KG1 (cell line): ENCODE data around the gene KRT38.

Source experiments
- DNase-seq: peaks from one replicate; lab custom pipeline; 2025; lab: John Stamatoyannopoulos, UW

The KRT38 gene

DNA sequence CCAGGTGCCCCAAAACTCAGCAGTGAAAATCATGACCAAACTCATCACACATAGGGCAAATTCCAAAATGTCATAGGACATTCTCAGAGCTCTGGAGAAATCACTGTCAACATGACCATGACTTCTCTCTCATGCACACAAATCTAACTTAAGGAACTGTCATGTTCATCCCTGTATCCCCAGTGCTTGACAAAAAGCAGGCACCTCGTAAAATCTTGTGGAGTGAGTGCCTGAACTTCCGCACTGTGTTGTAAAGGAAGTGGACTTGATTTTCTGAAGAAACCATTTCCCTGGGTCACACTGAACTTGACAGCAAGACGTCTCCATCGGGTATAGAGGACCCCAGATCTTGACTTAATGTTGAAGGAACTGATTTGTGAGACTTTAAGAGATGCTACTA is 19.2 kb downstream of the KRT38 start:
- no peak for DNase-seq

DNA sequence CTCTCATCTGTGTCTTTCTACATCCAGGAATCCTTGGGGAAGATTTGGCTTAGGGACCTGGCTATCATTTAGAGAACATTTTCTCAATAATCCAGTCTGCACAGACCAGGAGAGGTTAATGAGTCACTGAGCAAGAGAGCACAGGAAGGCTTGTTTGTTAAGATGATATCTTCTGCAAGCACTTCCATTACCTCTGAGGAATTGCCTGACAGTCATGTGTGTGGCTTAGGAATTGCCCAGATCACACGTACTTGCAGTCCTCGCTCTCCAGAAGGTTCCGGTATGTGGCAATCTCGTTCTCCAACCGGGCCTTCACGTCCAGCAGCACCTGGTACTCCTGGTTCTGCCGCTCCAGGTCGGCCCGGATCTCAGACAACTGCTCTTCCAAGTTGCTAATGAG is 19.7 kb downstream of the KRT38 start:
- no peak for DNase-seq

DNA sequence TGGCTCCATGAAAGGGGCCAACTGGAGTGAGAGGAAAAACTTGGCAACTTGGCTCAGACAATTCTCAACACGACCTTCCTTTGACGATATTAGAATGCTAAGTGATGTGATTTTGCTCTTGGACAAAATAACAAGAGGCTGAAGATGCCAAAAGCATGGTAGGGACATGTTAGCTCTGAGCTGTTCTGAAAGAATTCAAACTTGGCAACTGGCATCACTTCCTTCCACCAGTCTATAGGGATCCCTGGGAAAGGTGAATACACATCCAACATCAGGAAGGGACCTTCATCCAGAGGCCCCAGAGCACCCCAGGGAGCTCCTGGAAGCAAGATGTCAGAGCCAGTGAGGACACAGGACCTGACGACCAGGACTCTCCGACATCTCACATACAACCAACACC is 20.6 kb downstream of the KRT38 start:
- DNase-seq: no peak

DNA sequence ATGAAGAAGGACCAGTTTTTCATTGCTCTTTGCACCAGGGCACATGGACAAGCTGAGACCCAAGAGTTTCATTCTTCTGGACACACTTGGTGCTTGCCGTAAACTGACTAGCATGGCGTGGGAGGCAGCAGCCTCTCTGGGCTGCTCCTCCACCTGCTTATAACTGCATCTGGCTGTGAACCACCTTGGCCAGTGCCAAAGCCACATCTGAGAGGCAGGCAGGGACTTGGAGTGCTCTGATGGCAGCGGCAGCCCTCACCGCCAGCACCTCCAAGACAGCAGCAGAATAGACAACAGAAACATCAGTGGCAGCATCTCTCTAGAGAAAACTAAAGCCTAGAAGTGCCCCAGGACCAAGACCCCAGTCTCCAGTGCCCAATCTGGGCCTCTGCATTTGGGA is 21.1 kb downstream of the KRT38 start:
- DNase-seq: no peak

DNA sequence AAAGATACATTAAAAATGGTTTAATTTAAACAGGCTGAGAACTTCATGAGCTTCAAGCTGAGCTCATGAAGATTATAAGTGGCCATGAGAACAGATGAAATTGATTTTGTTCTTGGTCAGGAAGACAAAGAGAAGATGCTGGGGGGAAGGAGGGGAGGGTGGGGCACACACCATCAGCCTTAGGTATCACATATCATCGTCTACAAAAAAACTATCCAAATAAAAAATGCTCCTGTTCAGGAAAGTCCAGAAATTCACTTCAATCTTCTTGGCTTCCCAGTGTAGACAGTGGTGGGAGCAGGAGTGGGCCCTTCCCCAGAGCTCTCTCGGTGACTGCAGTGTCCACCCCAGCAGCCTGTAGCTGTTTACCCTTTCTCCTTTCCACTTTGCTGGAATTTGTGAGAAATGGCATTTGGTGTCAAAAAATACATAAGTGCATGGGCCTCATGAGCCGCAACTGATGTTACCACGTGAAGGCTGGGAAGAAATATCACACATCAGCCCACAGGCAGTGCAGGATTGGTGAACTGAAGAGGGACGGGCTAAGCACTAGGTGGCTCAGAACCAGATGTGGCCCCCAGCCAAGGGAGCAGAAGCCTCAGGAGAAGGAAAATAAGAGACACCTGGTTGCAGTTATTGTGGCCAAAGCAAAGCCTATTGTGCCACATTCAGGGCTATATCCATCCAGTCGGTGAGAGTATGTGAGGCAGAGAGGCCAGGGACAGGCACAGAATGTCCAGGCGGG is 22.5 kb downstream of the KRT38 start:
- no peak for DNase-seq

DNA sequence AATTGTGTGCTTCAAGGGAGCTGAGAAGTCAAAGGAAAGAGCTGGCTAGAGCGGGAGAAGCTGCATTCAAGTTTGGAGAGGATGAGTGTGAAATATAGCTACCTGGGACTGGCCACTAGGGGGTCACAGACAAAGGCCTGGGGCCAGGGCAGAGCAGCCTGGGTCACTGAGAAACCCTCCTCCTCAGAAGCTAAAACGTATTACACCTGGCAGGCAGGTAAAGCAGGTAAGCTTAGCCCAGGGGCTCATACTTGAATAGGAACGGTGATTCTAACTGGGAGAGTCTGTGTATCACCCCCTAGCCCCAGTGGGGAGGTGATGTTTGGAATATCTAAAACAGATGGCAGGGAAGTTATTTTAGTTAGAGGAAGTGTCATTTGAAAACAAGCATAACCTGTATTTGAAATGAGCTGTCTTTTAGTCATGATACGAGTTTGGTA is 23.2 kb downstream of the KRT38 start:
- no peak for DNase-seq

DNA sequence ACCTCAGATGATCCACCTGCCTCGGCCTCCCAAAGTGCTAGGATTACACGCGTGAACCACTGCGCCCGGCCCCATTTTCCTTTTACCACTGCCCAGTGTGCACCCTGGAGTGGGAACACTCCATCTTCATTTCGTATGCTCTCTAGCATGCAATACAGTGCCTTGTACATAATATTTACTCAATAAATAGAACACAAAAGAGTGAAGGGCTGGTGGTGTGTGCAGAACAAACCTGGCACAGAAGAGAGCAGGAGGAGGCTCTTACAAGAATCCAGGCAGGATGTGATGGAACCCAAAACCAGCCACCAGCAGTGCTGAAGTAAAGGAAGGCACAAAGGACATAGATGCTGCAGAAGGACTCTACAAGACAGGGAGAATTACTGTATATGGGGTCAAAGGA is 23.7 kb downstream of the KRT38 start:
- DNase-seq: no peak

DNA sequence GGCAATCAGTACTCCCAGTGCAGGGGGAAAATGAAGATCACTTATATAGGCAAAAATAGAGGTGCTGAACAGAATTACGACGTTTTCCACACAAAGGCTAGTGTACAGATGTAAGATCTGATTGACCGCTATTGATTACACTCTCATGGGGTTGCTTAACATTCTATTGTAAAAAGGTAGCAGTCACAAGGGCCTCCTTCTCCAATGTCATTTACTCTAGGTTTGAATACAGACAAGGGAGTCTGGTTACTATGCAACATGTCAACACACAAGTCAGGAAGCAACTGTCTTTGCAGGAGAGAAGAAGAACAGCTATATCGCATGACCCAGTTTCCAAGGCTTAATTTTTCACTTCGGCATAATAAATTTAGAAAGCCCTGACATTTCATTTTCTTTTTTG is 24.3 kb downstream of the KRT38 start:
- DNase-seq: no peak

DNA sequence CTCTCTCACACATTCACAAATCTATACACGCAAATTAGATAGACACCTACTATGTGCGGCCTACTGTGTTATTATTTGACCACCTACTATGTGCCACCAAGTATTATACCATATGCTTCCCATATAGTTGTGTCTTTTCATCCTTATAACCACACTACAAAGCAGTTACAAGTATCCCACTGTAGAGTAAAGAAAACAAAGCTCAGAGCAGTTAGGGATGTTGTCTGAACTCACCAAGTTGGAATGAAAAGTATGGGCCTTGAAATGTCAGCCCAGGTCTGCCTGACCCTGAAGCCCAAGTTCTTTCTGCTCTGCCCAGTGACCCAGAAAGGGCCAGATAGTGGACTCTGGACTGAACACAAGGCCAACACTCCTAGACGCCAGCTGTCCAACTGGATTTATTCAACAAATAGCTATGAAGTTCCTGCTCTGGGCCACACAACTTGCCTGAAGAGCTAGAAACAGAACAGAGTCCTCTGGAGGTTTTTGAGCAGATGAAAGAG is 24.9 kb downstream of the KRT38 start:
- DNase-seq: no peak

DNA sequence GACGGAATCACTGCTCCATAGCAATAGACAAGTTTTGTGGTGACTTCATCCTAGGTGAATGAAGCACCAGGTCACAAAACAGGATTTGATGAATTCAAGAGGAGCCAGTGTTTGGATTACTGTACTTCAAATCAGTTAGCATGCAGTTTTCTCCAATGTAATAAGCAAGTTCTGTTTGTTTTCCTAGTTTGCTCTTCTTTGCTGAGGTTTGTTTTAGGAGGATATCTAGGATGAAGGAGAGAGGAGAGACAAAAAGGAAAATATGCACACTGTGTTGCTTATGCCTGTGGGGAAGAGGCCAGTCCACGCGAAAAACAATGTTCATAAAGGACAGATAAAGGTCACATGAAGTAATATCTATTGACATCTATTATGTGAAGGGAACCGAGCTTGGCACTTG is 25.4 kb downstream of the KRT38 start:
- no peak for DNase-seq

DNA sequence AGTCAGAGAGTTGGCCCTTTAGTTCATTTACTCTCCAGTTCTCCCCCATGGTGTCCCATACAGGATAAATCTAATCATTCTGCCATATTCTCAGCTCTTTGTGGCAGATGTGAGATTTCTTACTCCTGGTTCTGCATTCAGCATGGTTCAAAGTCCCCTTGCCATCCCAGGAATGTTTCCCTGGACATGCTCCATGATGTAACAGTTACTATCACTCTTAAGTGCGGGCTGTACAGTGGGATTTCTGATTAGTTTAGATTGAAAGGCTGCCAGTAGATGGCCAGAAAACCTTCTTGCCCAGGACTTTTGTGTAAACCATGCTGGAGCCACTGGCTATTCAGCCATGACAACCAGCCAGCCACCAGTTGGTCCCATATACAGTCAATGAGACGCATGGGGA is 26.8 kb downstream of the KRT38 start:
- no peak for DNase-seq

DNA sequence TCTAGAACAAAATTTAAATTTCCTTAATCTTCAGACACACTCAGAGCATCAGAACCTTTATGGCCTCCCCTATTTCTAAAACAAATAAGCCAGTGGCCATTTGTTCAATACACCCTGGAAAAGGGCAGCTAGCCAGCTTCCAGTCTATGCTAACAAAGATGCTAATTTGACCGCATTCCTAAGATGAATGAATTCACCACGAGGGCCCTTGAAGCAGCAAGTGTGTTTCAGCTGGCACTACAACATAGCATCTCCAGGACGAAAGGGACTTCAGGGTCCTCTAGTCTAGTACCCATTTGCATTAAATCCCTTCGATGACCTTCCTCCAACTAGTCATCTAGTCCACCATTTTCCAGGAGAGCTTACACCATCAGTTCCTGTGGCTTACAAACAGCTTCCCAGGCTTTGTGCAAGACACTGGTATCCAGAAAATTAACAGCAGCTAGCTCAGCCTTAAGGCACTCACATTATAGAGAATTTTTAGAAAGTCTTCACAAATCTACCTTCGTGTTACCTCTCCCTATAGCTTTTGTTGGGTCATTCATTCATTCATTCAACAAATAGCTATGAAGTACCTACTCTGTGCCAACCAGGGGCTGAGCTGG is 27.3 kb downstream of the KRT38 start:
- no peak for DNase-seq

DNA sequence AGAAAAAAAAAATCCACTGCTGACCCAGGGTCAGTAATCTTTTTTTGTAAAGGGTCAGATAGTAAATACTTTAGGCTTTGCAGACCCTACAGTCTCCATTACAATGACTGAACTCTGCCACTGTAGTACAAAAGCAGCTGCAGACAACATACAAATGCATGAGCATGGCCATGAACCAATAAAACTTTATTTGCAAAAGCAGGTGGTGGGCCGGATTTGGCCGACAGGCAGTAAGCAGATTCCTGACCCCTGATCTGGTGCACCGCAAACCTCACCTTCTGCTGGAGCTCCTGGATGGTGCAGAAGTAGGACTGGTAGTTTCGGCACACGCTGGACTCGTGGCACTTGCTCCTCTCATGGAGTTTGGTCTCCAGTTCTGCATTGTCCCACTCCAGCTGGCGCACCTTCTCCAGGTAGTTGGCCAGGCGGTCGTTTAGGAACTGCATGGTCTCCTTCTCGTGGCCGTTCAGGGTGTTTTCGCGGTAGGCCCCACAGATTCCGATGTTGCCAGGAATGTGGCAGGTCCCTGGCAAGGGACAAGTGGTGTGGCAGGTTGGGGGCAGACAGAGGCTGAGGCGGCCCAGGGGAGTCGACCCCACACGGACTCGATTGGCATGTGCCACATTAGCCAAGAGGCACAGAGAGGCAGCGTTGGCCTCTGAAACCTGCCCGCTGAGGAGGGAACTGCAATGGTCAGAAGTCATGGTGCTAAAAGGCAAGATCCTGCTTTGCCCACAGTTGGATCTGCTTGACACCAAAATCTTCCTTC is 29.5 kb downstream of the KRT38 start:
- DNase-seq: no peak

DNA sequence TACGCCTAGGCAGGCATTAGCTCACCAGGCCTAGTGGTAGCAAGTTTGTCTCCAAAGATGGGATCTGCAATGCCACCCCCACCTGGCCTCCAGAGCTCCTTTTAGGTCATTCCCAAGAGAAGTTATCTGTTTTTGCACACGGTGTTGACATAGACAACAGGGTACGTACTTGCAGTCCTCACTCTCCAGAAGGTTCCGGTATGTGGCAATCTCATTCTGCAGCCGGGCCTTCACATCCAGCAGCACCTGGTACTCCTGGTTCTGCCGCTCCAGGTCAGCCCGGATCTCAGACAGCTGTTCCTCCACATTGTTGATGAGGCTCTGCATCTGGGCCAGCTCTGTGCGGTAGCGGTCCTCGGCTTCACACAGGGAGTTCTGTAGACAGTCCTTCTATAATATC is 33.6 kb downstream of the KRT38 start:
- DNase-seq: no peak

DNA sequence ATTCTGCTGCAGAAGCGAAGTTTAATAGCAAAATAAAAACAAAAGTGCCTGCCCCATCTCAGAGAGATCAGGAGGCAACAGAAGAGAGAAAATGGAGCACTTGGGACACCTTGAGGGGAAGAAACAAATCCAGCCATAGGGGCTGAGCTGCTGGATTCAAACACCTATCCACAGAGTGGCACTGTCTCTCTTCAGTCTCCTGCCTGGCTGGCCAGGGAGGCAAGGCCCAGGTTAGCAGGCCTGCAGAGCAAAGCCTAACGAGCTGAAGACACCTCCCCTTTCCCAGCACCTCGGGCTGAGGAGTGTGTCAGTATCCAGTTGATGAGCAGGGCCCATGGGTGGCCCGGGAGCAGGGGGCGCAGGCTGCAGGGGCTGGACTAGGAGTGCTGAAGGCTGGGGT is 34.6 kb downstream of the KRT38 start:
- DNase-seq: no peak

DNA sequence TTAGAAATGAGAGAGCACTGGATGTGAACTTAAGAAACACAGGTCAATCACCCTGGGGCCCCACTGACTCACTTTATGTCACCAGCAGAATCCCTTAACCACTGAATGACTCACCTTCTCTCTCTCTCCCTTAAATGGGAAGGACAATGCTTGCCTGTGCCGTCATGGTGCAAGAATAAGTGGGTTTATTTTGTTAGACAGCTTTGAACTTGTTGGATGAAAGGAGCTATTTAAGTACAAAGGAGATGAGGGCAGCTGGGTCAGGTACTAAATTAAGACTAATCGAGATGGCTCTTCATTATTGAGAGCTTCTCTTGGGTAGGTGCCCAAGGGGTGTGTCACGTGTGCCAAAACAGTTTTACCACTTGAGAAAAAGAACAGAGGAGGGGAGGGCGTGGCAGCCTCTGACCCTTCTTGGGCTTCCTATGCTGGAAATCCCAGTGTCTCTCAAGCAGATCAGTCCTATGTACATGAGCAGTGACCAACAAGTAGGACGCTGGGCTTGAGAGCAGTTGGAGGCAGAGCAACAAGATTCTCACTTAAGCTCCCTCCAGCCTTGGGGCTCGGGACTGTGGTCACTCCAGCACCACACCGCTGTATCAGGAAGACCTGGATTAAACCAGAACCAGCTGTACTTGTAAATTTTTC is 36.6 kb downstream of the KRT38 start:
- no peak for DNase-seq

DNA sequence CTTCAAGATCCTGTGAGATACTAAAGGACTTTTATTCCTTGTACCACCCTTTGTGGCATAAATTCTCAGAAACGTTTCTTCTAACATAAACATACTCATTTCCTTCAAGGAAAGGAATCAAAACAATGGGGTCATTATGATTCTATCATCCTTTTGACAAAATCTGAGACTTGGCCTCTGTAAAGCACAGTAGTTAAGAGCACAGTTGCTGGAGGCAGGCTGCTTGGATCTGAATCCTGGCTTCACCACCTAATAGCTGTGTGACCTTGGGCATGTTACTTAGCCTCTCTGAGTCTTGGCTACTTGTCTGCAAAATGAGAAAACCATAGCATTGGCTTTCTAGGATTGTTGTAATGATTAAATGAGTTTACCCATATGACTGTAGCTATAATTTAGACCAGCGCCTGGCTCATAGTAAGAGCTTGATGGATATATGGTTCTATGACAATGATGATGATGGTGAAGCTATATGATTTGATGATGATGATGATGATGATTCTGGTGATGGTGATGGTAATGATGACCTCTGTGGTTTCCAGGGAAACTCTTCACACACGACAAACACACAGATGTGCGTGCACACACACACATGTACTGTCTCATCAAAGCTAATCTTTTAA is 37.3 kb downstream of the KRT38 start:
- DNase-seq: no peak

DNA sequence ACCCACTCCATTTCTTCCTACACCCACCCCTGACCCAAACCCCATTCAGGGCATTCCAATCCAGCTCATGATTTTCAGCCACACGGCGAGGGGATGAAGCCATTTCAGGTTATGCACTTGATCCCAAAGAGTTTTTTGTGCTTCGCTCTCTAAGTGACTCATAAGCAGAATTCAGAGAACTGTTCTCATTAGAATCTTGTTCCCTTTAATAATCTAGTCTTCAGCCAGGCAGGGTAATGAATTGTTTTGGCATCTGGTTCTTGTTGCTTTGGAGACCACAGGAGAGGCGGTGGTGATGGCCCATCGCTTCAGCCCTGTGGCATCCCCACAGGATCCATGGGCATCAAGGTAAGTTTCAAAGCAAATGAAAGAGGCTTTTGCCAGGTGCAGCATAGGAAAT is 38.6 kb downstream of the KRT38 start:
- no peak for DNase-seq

DNA sequence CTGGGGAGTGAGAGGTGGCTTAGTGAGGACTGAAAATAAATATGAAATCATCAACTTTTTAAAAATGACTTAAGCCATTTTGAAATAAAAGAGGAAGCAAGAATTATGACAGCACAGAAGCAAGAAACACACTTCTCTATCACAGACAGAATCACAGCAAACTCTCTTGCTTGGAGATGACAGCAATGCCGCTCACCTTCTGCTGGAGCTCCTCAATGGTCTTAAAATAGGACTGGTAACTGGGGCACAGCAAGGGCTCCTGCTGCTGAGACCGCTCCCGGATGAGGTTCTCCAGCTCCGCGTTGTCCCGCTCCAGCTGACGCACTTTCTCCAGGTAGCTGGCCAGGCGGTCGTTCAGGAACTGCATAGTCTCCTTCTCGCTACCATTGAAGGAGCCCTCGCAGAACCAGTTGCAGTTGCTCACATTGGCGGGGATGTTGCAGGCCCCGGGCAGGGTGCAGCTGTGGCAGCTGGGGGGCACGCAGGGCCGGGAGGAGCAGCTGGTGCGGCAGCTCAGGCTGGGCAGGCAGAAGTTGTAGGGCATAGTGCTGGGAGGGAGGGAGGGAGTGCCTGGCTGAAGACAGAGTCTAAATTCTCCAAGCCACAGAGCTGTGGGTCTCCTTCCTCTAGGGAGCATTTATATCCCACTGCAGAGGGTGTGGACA is 43.7 kb downstream of the KRT38 start, which contains the start of gene KRT31:
Gene KRT31, minus strand, starts transcription at position 613 of the 665 bp plus-strand sequence. Its CDS starts 69 bp downstream, at position 544.
- no peak for DNase-seq

DNA sequence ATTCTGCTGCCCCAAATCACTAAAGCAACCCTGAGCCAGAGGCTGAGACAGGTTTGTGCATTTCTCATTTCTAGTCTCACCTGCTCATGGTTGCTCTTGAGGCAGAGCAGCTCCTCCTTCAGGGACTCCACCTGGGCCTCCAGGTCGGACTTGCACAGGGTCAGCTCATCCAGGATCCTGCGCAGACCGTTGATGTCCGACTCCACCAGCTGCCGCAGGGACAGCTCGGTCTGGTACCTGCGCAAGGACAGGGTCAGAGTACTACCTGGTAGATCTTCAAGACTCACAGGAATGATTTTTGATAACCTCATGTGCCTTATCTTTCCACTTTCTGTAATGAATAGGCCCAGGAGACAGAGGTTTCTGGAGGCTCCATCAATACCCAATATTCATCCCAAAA is 44.4 kb downstream of the KRT38 start:
- no peak for DNase-seq

DNA sequence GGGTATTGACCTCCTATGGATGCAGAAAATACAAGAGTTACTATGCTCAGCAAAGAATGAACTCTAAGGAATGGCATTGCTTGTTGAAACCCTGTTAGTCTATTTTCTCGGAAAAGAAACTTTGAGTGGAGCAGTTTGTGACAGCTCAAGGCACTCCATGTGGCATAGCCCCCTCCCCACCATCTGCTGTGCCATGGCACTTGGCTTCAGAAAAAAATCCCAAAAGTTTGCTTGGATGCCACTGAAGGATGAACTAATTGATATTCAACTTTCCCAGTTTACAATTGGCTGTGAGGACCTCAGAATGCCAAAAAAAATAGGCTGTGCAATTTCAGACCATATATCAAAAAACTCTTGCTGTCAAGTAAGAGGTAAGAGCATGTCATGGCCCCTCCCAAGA is 45.2 kb downstream of the KRT38 start:
- DNase-seq: no peak
